ENCODE measurements around the gene WNT7B.
A peak's percentile ranks its signal among the peaks of the same experiment; 100 is the strongest.

WNT7B gene

GRCh38 chr22:46013460-46014416 lies 36.8 kb upstream of the WNT7B start:
- Histone ChIP-seq H3K9me3 (ENCODE audit: control insufficient read depth, insufficient read depth, low read depth, low read length) (no peaks in the 10 kb centered on the region), H3K27ac (ENCODE audit: low read depth, low read length) (peak overlapping the region; percentile 69; the same call in 1 of the 2 replicates), H3K27me3 (ENCODE audit: control insufficient read depth, insufficient read depth, low read length) (no peaks in the 10 kb centered on the region), H3K36me3 (ENCODE audit: control insufficient read depth, insufficient read depth, low read length) (no peaks in the 10 kb centered on the region), H3K9ac (ENCODE audit: low read length) (peak overlapping the region; percentile 87), H3K4me1 (ENCODE audit: control insufficient read depth, insufficient read depth, low read length) (peaks cover 7% of the 10 kb centered on the region), H3K4me3 (ENCODE audit: low read depth, low read length) (peak overlapping the region; percentile 68)

GRCh38 chr22:46012881-46013281 lies 35.9 kb upstream of the WNT7B start:
- Histone ChIP-seq H3K9ac (ENCODE audit: low read length) (no peak overlapping the region), H3K27me3 (ENCODE audit: control insufficient read depth, insufficient read depth, low read length) (no peaks in the 10 kb centered on the region), H3K4me3 (ENCODE audit: low read depth, low read length) (peak overlapping the region; percentile 68)

GRCh38 chr22:46012182-46012880 lies 35.4 kb upstream of the WNT7B start:
- no peak overlapping the region for H3K4me3 ChIP-seq (ENCODE audit: low read depth, low read length)

More at GRCh38 chr22:46012881-46013281, 35.9 kb upstream of the WNT7B start:
- H3K9me3 ChIP-seq (ENCODE audit: control insufficient read depth, insufficient read depth, low read depth, low read length): no peaks in the 10 kb centered on the region
- H3K4me1 ChIP-seq (ENCODE audit: control insufficient read depth, insufficient read depth, low read length): peaks cover 7% of the 10 kb centered on the region
- H3K36me3 ChIP-seq (ENCODE audit: control insufficient read depth, insufficient read depth, low read length): no peaks in the 10 kb centered on the region
- H3K27ac ChIP-seq (ENCODE audit: low read depth, low read length): 0 out of 2 replicates have a peak overlapping the region, but pooled peaks have one; percentile 69

GRCh38 chr22:46011627-46012181 lies 34.7 kb upstream of the WNT7B start:
- no peak overlapping the region for H3K27ac ChIP-seq (ENCODE audit: low read depth, low read length)
- H3K4me3 ChIP-seq (ENCODE audit: low read depth, low read length): no peak overlapping the region
- no peak overlapping the region for H3K9ac ChIP-seq (ENCODE audit: low read length)
- H3K27me3 ChIP-seq (ENCODE audit: control insufficient read depth, insufficient read depth, low read length): no peaks in the 10 kb centered on the region
- peaks cover 10% of the 10 kb centered on the region for H3K4me1 ChIP-seq (ENCODE audit: control insufficient read depth, insufficient read depth, low read length)
- H3K9me3 ChIP-seq (ENCODE audit: control insufficient read depth, insufficient read depth, low read depth, low read length): no peaks in the 10 kb centered on the region
- no peaks in the 10 kb centered on the region for H3K36me3 ChIP-seq (ENCODE audit: control insufficient read depth, insufficient read depth, low read length)

More at GRCh38 chr22:46012182-46012880, 35.4 kb upstream of the WNT7B start:
- no peaks in the 10 kb centered on the region for H3K36me3 ChIP-seq (ENCODE audit: control insufficient read depth, insufficient read depth, low read length)
- no peak overlapping the region for H3K9ac ChIP-seq (ENCODE audit: low read length)
- peaks cover 7% of the 10 kb centered on the region for H3K4me1 ChIP-seq (ENCODE audit: control insufficient read depth, insufficient read depth, low read length)
- no peaks in the 10 kb centered on the region for H3K9me3 ChIP-seq (ENCODE audit: control insufficient read depth, insufficient read depth, low read depth, low read length)
- no peaks in the 10 kb centered on the region for H3K27me3 ChIP-seq (ENCODE audit: control insufficient read depth, insufficient read depth, low read length)
- H3K27ac ChIP-seq (ENCODE audit: low read depth, low read length): no peak overlapping the region

GRCh38 chr22:46010951-46011626 lies 34.1 kb upstream of the WNT7B start:
- Histone ChIP-seq H3K9me3 (ENCODE audit: control insufficient read depth, insufficient read depth, low read depth, low read length) (no peaks in the 10 kb centered on the region), H3K27me3 (ENCODE audit: control insufficient read depth, insufficient read depth, low read length) (no peaks in the 10 kb centered on the region), H3K4me1 (ENCODE audit: control insufficient read depth, insufficient read depth, low read length) (peaks cover 15% of the 10 kb centered on the region), H3K27ac (ENCODE audit: low read depth, low read length) (no peak overlapping the region), H3K4me3 (ENCODE audit: low read depth, low read length) (no peak overlapping the region), H3K9ac (ENCODE audit: low read length) (no peak overlapping the region), H3K36me3 (ENCODE audit: control insufficient read depth, insufficient read depth, low read length) (no peaks in the 10 kb centered on the region)

GRCh38 chr22:46010207-46010867 lies 33.4 kb upstream of the WNT7B start:
- Histone ChIP-seq H3K27ac (ENCODE audit: low read depth, low read length) (no peak overlapping the region), H3K27me3 (ENCODE audit: control insufficient read depth, insufficient read depth, low read length) (no peaks in the 10 kb centered on the region), H3K4me1 (ENCODE audit: control insufficient read depth, insufficient read depth, low read length) (peaks cover 17% of the 10 kb centered on the region), H3K36me3 (ENCODE audit: control insufficient read depth, insufficient read depth, low read length) (no peaks in the 10 kb centered on the region), H3K9me3 (ENCODE audit: control insufficient read depth, insufficient read depth, low read depth, low read length) (no peaks in the 10 kb centered on the region), H3K9ac (ENCODE audit: low read length) (no peak overlapping the region), H3K4me3 (ENCODE audit: low read depth, low read length) (no peak overlapping the region)

- no peaks in the 10 kb centered on the region for H3K36me3 ChIP-seq (ENCODE audit: control insufficient read depth, insufficient read depth, low read length)
- no peak overlapping the region for H3K9ac ChIP-seq (ENCODE audit: low read length)
- H3K27me3 ChIP-seq (ENCODE audit: control insufficient read depth, insufficient read depth, low read length): no peaks in the 10 kb centered on the region
- H3K27ac ChIP-seq (ENCODE audit: low read depth, low read length): no peak overlapping the region
- no peak overlapping the region for H3K4me3 ChIP-seq (ENCODE audit: low read depth, low read length)
- no peaks in the 10 kb centered on the region for H3K9me3 ChIP-seq (ENCODE audit: control insufficient read depth, insufficient read depth, low read depth, low read length)
- H3K4me1 ChIP-seq (ENCODE audit: control insufficient read depth, insufficient read depth, low read length): peaks cover 17% of the 10 kb centered on the region
Measured at GRCh38 chr22:46009730-46010129, 32.8 kb upstream of the WNT7B start.

GRCh38 chr22:46008836-46009596 lies 32.1 kb upstream of the WNT7B start:
- H3K4me3 ChIP-seq (ENCODE audit: low read depth, low read length): no peak overlapping the region
- no peak overlapping the region for H3K27ac ChIP-seq (ENCODE audit: low read depth, low read length)
- H3K4me1 ChIP-seq (ENCODE audit: control insufficient read depth, insufficient read depth, low read length): peaks cover 17% of the 10 kb centered on the region
- H3K36me3 ChIP-seq (ENCODE audit: control insufficient read depth, insufficient read depth, low read length): no peaks in the 10 kb centered on the region
- H3K27me3 ChIP-seq (ENCODE audit: control insufficient read depth, insufficient read depth, low read length): no peaks in the 10 kb centered on the region
- no peaks in the 10 kb centered on the region for H3K9me3 ChIP-seq (ENCODE audit: control insufficient read depth, insufficient read depth, low read depth, low read length)
- no peak overlapping the region for H3K9ac ChIP-seq (ENCODE audit: low read length)

- no peaks in the 10 kb centered on the region for H3K36me3 ChIP-seq (ENCODE audit: control insufficient read depth, insufficient read depth, low read length)
- H3K4me1 ChIP-seq (ENCODE audit: control insufficient read depth, insufficient read depth, low read length): peaks cover 17% of the 10 kb centered on the region
- no peaks in the 10 kb centered on the region for H3K9me3 ChIP-seq (ENCODE audit: control insufficient read depth, insufficient read depth, low read depth, low read length)
- no peak overlapping the region for H3K9ac ChIP-seq (ENCODE audit: low read length)
- H3K27me3 ChIP-seq (ENCODE audit: control insufficient read depth, insufficient read depth, low read length): no peaks in the 10 kb centered on the region
- no peak overlapping the region for H3K27ac ChIP-seq (ENCODE audit: low read depth, low read length)
- no peak overlapping the region for H3K4me3 ChIP-seq (ENCODE audit: low read depth, low read length)
Measured at GRCh38 chr22:46008291-46008690, 31.3 kb upstream of the WNT7B start.

- Histone ChIP-seq H3K4me3 (ENCODE audit: low read depth, low read length) (no peak overlapping the region), H3K9ac (ENCODE audit: low read length) (no peak overlapping the region), H3K27ac (ENCODE audit: low read depth, low read length) (no peak overlapping the region), H3K9me3 (ENCODE audit: control insufficient read depth, insufficient read depth, low read depth, low read length) (no peaks in the 10 kb centered on the region), H3K27me3 (ENCODE audit: control insufficient read depth, insufficient read depth, low read length) (no peaks in the 10 kb centered on the region), H3K4me1 (ENCODE audit: control insufficient read depth, insufficient read depth, low read length) (peaks cover 16% of the 10 kb centered on the region), H3K36me3 (ENCODE audit: control insufficient read depth, insufficient read depth, low read length) (no peaks in the 10 kb centered on the region)
Measured at GRCh38 chr22:46007848-46008261, 30.9 kb upstream of the WNT7B start.
